Measurements from ENCODE around the gene PDE2A.
A peak's percentile ranks its signal among the peaks of the same experiment; 100 is the strongest.

Gene PDE2A

DNA sequence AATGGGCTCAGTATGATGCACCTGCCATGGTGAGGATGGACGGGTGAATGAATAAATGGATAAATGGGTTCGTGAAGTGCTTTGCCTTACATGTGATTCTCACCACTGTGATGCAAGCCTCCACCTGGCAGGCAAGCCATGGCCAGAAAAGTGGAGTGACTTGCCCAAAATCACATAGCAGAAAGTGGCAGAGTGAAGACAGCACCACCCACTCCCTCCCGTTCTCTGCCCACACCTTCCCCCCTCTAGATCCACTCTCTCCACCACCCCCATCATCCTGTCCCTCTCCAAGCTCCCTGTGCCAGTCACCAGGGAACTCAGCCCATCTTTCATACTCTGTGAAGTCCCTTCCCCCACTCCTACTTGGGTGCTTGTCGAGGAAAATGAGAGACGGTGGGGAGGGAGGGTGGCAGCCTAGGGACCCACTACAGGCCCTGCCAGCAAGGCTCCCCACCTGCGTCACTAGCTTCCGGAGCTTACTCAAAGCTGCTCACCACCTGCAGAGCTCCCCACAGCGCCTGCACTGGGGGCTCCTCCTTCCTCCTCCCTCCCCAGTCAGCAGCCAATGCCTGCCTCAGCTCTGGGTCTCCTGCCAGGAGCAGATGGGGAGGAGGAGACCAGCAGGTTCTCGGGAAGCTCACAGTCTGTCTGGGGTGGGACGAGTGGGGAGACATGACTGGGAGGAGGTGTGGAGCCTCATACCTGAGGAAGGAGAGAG, 82.3 kb downstream of the PDE2A start:
- Histone ChIP-seq H3K4me2 (ENCODE audit: low read length) (no peak overlapping the region), H3K23ac (ENCODE audit: low read length) (no peak overlapping the region), H3K36me3 (ENCODE audit: control insufficient read depth, insufficient read depth, low read length) (no peaks in the 10 kb centered on the region), H2BK5ac (ENCODE audit: low read length) (no peak overlapping the region), H3K4me1 (ENCODE audit: control insufficient read depth, low read depth, low read length) (no peaks in the 10 kb centered on the region), H4K5ac (ENCODE audit: low read length) (no peak overlapping the region), H2BK15ac (replicated peaks; ENCODE audit: low read depth) (no peak overlapping the region), H3K27me3 (ENCODE audit: insufficient read depth, low read length, poor library complexity) (peaks cover 15% of the 10 kb centered on the region), H4K8ac (ENCODE audit: low read depth, low read length) (no peak overlapping the region), H3K27ac (ENCODE audit: low read depth, low read length) (no peak overlapping the region), H3K4me3 (ENCODE audit: low read length) (no peak overlapping the region), H3K4ac (ENCODE audit: low read depth, low read length) (no peak overlapping the region), H2AK5ac (ENCODE audit: low read length) (no peak overlapping the region), H3K56ac (ENCODE audit: low read length) (no peak overlapping the region), H3K9ac (ENCODE audit: low read length) (no peak overlapping the region), H3K79me1 (ENCODE audit: low read length) (no peaks in the 10 kb centered on the region), H2BK120ac (ENCODE audit: low read depth, low read length) (no peak overlapping the region), H3K18ac (ENCODE audit: low read length) (no peak overlapping the region), H3K79me2 (ENCODE audit: control insufficient read depth, insufficient read depth, low read length) (no peaks in the 10 kb centered on the region)
- no CpG with 5 or more reads among the region's 10 CpGs for WGBS (ENCODE audit: extremely low coverage, insufficient coverage, low lambda C conversion rate)
- DNase-seq = no peak

DNA sequence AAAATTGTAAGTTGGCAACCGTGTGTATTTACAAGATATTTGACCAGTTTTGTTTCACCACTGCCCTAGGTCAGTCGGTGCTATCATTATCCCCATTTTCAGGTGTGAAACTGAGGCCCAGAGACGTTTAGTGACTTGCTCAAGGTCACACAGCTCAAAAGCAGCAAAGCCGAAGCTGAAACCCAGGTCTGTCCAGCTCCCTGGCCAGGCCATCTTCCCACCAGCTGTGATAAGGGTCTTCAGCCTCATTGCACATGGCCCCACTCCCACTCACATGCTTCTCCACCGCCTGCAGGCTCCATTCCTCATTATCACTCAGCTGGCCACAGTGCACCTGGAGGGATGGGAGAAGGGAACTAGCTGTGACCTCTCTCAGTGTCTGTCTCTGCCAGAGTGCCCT, 83.2 kb downstream of the PDE2A start:
- WGBS (ENCODE audit: extremely low coverage, insufficient coverage, low lambda C conversion rate) = no CpG with 5 or more reads among the region's 5 CpGs
- Histone ChIP-seq H3K4ac (ENCODE audit: low read depth, low read length) (no peak overlapping the region), H3K27me3 (ENCODE audit: insufficient read depth, low read length, poor library complexity) (peaks cover 15% of the 10 kb centered on the region), H2BK5ac (ENCODE audit: low read length) (no peak overlapping the region), H3K79me2 (ENCODE audit: control insufficient read depth, insufficient read depth, low read length) (no peaks in the 10 kb centered on the region), H3K56ac (ENCODE audit: low read length) (no peak overlapping the region), H3K18ac (ENCODE audit: low read length) (no peak overlapping the region), H3K23ac (ENCODE audit: low read length) (no peak overlapping the region), H4K8ac (ENCODE audit: low read depth, low read length) (no peak overlapping the region), H3K4me2 (ENCODE audit: low read length) (no peak overlapping the region), H3K27ac (ENCODE audit: low read depth, low read length) (no peak overlapping the region), H3K36me3 (ENCODE audit: control insufficient read depth, insufficient read depth, low read length) (no peaks in the 10 kb centered on the region), H2BK120ac (ENCODE audit: low read depth, low read length) (no peak overlapping the region), H4K5ac (ENCODE audit: low read length) (no peak overlapping the region), H3K4me1 (ENCODE audit: control insufficient read depth, low read depth, low read length) (no peaks in the 10 kb centered on the region), H3K9ac (ENCODE audit: low read length) (no peak overlapping the region), H2BK15ac (replicated peaks; ENCODE audit: low read depth) (no peak overlapping the region), H3K4me3 (ENCODE audit: low read length) (no peak overlapping the region), H3K79me1 (ENCODE audit: low read length) (no peaks in the 10 kb centered on the region), H2AK5ac (ENCODE audit: low read length) (no peak overlapping the region)
- DNase-seq = no peak

DNA sequence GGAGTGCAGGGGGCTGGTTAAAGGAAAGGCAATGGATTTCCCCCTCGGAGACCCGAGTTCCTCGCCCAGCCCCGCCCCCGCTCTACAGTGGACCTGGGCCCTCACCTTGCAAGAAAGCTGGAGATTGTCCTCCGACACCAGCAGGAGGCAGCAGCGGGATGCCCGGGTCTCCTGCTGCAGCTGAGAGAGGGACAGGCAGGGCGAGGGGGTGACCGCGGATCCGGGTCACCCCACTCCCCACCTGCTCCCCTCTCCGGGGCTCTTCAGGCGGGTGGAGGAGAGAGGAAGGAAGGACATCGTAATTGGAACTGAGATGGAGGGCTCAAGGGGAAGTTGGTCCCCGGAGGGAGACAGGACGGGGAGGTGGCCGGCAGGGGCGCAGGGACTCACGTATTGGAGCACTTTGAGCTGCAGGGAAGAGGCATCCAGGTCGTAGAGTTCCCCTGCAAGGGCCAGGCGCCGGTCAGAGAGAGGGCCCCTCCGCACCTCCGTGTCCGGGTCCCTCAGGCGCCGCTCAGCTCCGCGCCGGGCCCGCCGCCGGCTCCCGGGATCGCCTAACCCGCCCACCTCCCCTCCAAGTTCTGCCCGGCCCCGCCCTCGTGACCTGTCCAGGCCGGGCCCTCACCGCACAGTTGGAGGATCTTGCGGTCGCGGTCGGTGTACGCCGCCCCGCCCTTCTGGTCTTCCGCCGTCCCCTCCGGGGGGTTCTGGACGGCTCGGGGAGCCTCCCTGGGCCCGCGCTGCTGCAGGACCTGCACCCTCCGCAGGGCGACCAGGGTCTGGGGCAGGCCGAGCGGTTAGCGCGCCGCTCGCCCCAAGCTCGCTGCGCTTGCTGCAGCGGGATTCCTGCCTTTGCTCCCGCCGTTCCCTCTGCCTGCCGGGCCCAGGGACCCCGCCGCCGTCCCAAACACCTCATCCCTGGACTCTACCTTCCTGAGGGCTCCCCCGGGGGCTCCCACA, 84.1 kb downstream of the PDE2A start:
- H3K27ac ChIP-seq (ENCODE audit: low read depth, low read length) = no peak overlapping the region
- no peak overlapping the region for H3K18ac ChIP-seq (ENCODE audit: low read length)
- no peaks in the 10 kb centered on the region for H3K79me2 ChIP-seq (ENCODE audit: control insufficient read depth, insufficient read depth, low read length)
- DNase-seq = peak; percentile 88
- H3K4me2 ChIP-seq (ENCODE audit: low read length) = peak overlapping the region; percentile 57
- peaks cover 15% of the 10 kb centered on the region for H3K27me3 ChIP-seq (ENCODE audit: insufficient read depth, low read length, poor library complexity)
- H3K23ac ChIP-seq (ENCODE audit: low read length) = no peak overlapping the region
- peak overlapping the region; percentile 56 for H3K9ac ChIP-seq (ENCODE audit: low read length)
- H3K4ac ChIP-seq (ENCODE audit: low read depth, low read length) = no peak overlapping the region
- H2AK5ac ChIP-seq (ENCODE audit: low read length) = no peak overlapping the region
- H4K8ac ChIP-seq (ENCODE audit: low read depth, low read length) = no peak overlapping the region
- no peak overlapping the region for H2BK5ac ChIP-seq (ENCODE audit: low read length)
- H3K4me3 ChIP-seq (ENCODE audit: low read length) = peak overlapping the region; percentile 36
- whole genome bisulfite sequencing (ENCODE audit: extremely low coverage, insufficient coverage, low lambda C conversion rate) = no CpG with 5 or more reads among the region's 74 CpGs
- no peaks in the 10 kb centered on the region for H3K36me3 ChIP-seq (ENCODE audit: control insufficient read depth, insufficient read depth, low read length)
- H2BK15ac ChIP-seq (replicated peaks; ENCODE audit: low read depth) = no peak overlapping the region
- H2BK120ac ChIP-seq (ENCODE audit: low read depth, low read length) = no peak overlapping the region
- peak overlapping the region; percentile 78 for H3K56ac ChIP-seq (ENCODE audit: low read length)
- H3K4me1 ChIP-seq (ENCODE audit: control insufficient read depth, low read depth, low read length) = no peaks in the 10 kb centered on the region
- no peaks in the 10 kb centered on the region for H3K79me1 ChIP-seq (ENCODE audit: low read length)
- H4K5ac ChIP-seq (ENCODE audit: low read length) = no peak overlapping the region

DNA sequence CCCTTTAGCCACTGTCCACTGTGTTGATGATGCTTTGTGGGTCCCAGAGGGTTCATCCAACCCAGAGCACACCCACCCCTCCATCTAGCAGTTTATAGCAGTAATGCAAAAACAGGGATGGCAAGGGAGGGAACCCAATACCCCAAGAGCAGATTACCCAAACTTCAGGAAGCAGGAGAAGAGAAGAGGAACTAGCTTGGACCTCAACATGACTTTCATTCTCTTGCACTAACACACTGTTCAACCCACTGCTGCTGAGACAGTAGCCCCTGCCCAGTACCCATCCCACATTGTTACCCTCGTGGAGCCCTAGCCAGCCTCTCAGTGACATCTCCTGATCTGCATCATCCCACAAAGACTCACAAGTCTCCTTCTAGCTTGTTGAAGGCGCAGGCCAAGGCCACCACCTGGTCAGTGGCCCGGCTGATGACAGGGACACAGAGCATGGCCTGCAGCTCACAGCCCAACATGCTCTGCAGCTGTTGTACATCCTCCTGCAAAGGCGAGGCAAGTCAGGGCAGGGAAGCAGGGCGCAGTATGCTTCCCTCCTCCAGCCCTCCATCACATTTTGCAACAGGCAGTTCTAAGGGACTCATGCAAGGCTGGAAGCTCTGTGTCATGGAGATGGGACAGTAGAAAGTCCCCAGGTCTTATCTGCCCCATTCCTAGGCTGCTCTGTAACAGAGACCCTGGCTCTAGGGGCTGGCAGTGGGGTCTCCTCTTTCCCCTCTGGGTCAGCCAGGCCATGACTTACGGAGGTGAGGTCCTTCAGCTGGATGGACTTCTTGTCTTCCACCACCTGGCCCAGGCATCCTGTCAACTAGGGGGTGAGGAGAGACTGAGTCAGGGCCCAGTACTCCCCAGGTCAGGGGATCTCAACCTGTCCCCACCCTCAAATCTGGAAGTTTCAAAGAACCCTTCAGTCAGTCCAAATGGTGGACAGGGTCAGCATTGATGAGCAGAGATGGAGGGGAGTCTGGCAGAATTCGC, 85.5 kb downstream of the PDE2A start:
- no peaks in the 10 kb centered on the region for H3K79me1 ChIP-seq (ENCODE audit: low read length)
- no peak overlapping the region for H2BK5ac ChIP-seq (ENCODE audit: low read length)
- H3K4me1 ChIP-seq (ENCODE audit: control insufficient read depth, low read depth, low read length) = no peaks in the 10 kb centered on the region
- peaks cover 16% of the 10 kb centered on the region for H3K27me3 ChIP-seq (ENCODE audit: insufficient read depth, low read length, poor library complexity)
- H3K79me2 ChIP-seq (ENCODE audit: control insufficient read depth, insufficient read depth, low read length) = no peaks in the 10 kb centered on the region
- H3K18ac ChIP-seq (ENCODE audit: low read length) = no peak overlapping the region
- H3K23ac ChIP-seq (ENCODE audit: low read length) = no peak overlapping the region
- H4K5ac ChIP-seq (ENCODE audit: low read length) = no peak overlapping the region
- H3K4me2 ChIP-seq (ENCODE audit: low read length) = no peak overlapping the region
- no peak overlapping the region for H3K56ac ChIP-seq (ENCODE audit: low read length)
- no peak overlapping the region for H4K8ac ChIP-seq (ENCODE audit: low read depth, low read length)
- no peak overlapping the region for H2BK15ac ChIP-seq (replicated peaks; ENCODE audit: low read depth)
- no peak overlapping the region for H2BK120ac ChIP-seq (ENCODE audit: low read depth, low read length)
- no peak overlapping the region for H3K4ac ChIP-seq (ENCODE audit: low read depth, low read length)
- no peak overlapping the region for H3K27ac ChIP-seq (ENCODE audit: low read depth, low read length)
- no peak overlapping the region for H3K4me3 ChIP-seq (ENCODE audit: low read length)
- H2AK5ac ChIP-seq (ENCODE audit: low read length) = no peak overlapping the region
- no CpG with 5 or more reads among the region's 7 CpGs for WGBS (ENCODE audit: extremely low coverage, insufficient coverage, low lambda C conversion rate)
- H3K36me3 ChIP-seq (ENCODE audit: control insufficient read depth, insufficient read depth, low read length) = no peaks in the 10 kb centered on the region
- H3K9ac ChIP-seq (ENCODE audit: low read length) = no peak overlapping the region
- no peak for DNase-seq

DNA sequence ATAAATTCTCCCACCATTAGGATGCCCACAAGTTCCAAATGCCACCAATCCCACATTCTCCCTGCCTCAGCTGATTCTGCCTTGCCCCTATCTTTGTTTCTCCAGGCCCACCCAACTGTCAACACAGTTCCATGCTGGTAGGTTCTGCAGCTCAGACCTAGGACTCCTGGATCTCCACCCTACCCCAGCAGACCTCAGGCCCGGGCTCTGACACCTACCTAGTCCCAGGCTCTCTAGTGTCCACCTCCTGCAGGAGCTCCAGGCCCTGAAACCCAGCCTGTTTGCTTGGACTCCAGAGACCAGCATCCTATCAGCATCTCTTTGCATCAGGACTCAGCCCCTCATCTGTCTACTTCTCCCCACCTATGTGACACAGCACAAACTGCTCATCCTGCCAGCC, 86.5 kb downstream of the PDE2A start:
- Histone ChIP-seq H3K4me3 (ENCODE audit: low read length) (no peak overlapping the region), H3K79me2 (ENCODE audit: control insufficient read depth, insufficient read depth, low read length) (no peaks in the 10 kb centered on the region), H3K56ac (ENCODE audit: low read length) (no peak overlapping the region), H3K18ac (ENCODE audit: low read length) (no peak overlapping the region), H3K4me1 (ENCODE audit: control insufficient read depth, low read depth, low read length) (no peaks in the 10 kb centered on the region), H3K27me3 (ENCODE audit: insufficient read depth, low read length, poor library complexity) (peaks cover 16% of the 10 kb centered on the region), H3K27ac (ENCODE audit: low read depth, low read length) (no peak overlapping the region), H3K9ac (ENCODE audit: low read length) (no peak overlapping the region), H2AK5ac (ENCODE audit: low read length) (no peak overlapping the region), H3K79me1 (ENCODE audit: low read length) (no peaks in the 10 kb centered on the region), H3K4ac (ENCODE audit: low read depth, low read length) (no peak overlapping the region), H3K36me3 (ENCODE audit: control insufficient read depth, insufficient read depth, low read length) (no peaks in the 10 kb centered on the region), H4K5ac (ENCODE audit: low read length) (no peak overlapping the region), H2BK15ac (replicated peaks; ENCODE audit: low read depth) (no peak overlapping the region), H3K23ac (ENCODE audit: low read length) (no peak overlapping the region), H3K4me2 (ENCODE audit: low read length) (no peak overlapping the region), H2BK120ac (ENCODE audit: low read depth, low read length) (no peak overlapping the region), H2BK5ac (ENCODE audit: low read length) (no peak overlapping the region), H4K8ac (ENCODE audit: low read depth, low read length) (no peak overlapping the region)
- no peak for DNase-seq
- WGBS (ENCODE audit: extremely low coverage, insufficient coverage, low lambda C conversion rate) = no CpG with 5 or more reads among the region's 1 CpG

All from mesendoderm (in vitro differentiated cells).